ENCODE measurements around the gene BLNK. TPM values are rescaled to one million over a fixed set of nuclear protein-coding genes. Genes with fewer than 3 reads are reported as not detected.

BLNK gene
- total RNA-seq, 1 donor from 2014 or later = not detected

DNA sequence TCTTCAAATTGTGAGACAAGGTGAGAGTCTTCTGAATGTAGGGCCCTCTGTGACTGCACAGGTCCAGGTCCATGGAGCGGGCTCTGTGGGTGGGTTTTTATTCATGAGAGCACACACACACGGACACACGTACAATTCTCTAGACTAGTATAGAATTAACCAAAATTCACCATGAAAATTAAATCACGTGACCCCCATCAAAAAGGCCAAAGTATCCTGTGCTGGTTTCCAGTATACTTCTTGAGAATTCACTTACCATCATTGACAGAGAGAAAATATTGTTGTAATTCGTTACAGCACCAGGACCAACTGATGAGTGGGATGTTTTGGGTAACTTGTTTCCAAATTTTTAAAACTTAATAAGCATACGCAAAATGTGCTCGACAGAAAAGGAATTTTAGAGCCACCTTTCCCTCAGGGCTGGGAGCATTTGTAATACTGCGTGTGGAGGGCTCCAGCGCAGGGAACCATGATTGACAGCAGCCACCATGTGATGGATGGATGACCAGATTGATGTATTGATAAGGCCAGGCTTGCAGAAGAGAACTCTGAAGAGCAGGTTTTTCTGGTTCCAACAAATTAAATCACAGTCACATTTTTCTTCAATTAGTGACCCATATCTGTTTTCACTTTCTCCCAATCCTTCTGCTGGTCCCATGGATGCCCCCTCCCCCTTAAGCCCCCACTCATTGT, 18.0 kb upstream of the BLNK start:
- Mint-ChIP-seq H3K27ac (ENCODE audit: unreplicated experiment) (no peak overlapping the region), H3K27me3 (ENCODE audit: unreplicated experiment) (no peaks in the 10 kb centered on the region), H3K4me1 (ENCODE audit: low read depth, unreplicated experiment) (peaks cover 3% of the 10 kb centered on the region), H3K4me3 (ENCODE audit: unreplicated experiment) (no peak overlapping the region), H3K9me3 (ENCODE audit: unreplicated experiment) (no peaks in the 10 kb centered on the region), H3K36me3 (ENCODE audit: unreplicated experiment) (no peaks in the 10 kb centered on the region)
- TF ChIP-seq, protein P1, sequence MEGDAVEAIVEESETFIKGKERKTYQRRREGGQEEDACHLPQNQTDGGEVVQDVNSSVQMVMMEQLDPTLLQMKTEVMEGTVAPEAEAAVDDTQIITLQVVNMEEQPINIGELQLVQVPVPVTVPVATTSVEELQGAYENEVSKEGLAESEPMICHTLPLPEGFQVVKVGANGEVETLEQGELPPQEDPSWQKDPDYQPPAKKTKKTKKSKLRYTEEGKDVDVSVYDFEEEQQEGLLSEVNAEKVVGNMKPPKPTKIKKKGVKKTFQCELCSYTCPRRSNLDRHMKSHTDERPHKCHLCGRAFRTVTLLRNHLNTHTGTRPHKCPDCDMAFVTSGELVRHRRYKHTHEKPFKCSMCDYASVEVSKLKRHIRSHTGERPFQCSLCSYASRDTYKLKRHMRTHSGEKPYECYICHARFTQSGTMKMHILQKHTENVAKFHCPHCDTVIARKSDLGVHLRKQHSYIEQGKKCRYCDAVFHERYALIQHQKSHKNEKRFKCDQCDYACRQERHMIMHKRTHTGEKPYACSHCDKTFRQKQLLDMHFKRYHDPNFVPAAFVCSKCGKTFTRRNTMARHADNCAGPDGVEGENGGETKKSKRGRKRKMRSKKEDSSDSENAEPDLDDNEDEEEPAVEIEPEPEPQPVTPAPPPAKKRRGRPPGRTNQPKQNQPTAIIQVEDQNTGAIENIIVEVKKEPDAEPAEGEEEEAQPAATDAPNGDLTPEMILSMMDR (IDR thresholded peaks at IDR 0.05; ENCODE audit: partially characterized antibody, unreplicated experiment) = no peak
- DNase-seq = no peak

DNA sequence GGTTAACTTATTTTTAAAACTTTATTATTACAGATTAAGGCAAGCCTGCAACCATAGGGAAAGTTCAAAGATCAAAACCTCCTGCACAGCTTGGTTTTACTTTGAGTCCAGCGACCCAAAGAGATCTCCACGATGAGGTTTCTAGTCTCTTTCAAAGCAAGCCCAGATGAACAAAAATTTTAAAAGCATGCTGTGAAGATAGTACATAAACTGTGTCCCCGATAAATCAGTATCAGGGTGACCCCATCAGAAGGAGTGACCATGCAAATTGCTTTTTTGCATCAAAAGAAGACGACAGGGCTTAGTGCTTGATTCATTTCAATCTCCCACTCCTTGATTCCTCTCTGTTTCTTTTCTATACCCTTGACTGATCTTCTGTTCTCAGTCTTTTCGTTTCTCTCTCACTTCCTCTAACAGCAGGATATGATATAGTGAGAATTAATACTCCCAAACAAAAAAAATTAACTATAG, 16.8 kb upstream of the BLNK start:
- H3K4me1 Mint-ChIP-seq (ENCODE audit: low read depth, unreplicated experiment) = no peaks in the 10 kb centered on the region
- H3K27ac Mint-ChIP-seq (ENCODE audit: unreplicated experiment) = no peak overlapping the region
- H3K36me3 Mint-ChIP-seq (ENCODE audit: unreplicated experiment) = no peaks in the 10 kb centered on the region
- DNase-seq = no peak
- H3K4me3 Mint-ChIP-seq (ENCODE audit: unreplicated experiment) = no peak overlapping the region
- H3K27me3 Mint-ChIP-seq (ENCODE audit: unreplicated experiment) = no peaks in the 10 kb centered on the region
- TF ChIP-seq, protein P1 (IDR thresholded peaks at IDR 0.05; ENCODE audit: partially characterized antibody, unreplicated experiment) = no peak
- no peaks in the 10 kb centered on the region for H3K9me3 Mint-ChIP-seq (ENCODE audit: unreplicated experiment)

DNA sequence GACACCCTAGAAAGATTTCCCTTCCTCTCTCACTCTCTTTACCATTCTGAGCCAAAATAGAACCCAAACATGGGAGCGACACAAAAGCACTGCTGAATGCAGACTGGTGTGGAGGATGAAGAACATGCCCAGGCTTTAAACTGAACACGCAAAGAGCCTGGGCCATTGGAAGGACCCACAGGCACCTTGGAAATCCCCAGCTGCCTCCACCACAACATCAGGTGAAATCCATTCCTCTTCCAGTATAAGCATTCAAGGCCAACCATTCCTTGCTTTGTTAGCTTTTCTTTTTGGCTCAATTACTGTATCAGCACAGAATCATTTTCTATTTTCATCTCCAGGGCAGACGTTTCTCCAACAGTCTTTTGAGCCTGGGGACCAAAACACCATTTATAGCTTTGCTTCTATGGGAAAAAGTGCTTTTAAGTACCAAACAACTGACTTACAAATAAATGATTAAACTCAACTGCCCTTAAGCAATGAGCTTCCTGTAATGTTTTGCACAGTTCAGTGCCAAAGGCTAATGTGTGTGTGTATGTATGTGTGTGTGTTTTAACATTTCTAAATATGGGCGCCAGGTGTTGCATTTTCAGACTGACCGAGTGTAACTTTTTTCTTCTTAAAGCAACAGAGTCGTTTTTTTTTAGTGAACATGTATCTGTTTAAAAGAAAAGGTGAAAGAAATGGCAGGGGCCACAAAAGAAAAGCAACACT, 16.2 kb upstream of the BLNK start:
- Mint-ChIP-seq H3K9me3 (ENCODE audit: unreplicated experiment) (no peaks in the 10 kb centered on the region), H3K27me3 (ENCODE audit: unreplicated experiment) (no peaks in the 10 kb centered on the region), H3K4me1 (ENCODE audit: low read depth, unreplicated experiment) (no peaks in the 10 kb centered on the region), H3K27ac (ENCODE audit: unreplicated experiment) (no peak overlapping the region), H3K4me3 (ENCODE audit: unreplicated experiment) (no peak overlapping the region), H3K36me3 (ENCODE audit: unreplicated experiment) (no peaks in the 10 kb centered on the region)
- no peak for DNase-seq
- TF ChIP-seq, protein P1 (IDR thresholded peaks at IDR 0.05; ENCODE audit: partially characterized antibody, unreplicated experiment) = no peak

DNA sequence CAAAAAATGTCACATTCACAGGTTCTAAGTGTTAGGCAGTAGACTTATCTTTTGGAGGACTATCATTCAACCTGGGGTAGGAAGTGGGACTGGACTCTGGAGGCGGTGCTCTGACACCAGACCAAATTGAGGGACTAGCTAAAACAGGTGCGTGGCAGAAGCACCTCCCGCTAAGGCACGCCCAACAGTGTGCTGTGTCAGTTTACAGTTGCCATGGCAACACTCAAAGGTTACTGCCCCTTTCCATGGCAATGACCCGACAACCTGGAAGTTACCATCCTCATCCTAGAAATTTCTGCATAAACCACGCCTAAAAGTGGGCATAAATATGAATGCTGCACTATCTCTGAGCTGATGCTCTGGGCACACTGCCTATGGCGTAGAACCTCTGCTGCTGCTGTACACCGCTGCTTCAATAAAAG, 14.0 kb upstream of the BLNK start:
- TF ChIP-seq, protein P1 (IDR thresholded peaks at IDR 0.05; ENCODE audit: partially characterized antibody, unreplicated experiment) = no peak
- Mint-ChIP-seq H3K9me3 (ENCODE audit: unreplicated experiment) (no peaks in the 10 kb centered on the region), H3K4me3 (ENCODE audit: unreplicated experiment) (no peak overlapping the region), H3K36me3 (ENCODE audit: unreplicated experiment) (no peaks in the 10 kb centered on the region), H3K27me3 (ENCODE audit: unreplicated experiment) (no peaks in the 10 kb centered on the region), H3K4me1 (ENCODE audit: low read depth, unreplicated experiment) (no peaks in the 10 kb centered on the region), H3K27ac (ENCODE audit: unreplicated experiment) (no peak overlapping the region)
- no peak for DNase-seq

DNA sequence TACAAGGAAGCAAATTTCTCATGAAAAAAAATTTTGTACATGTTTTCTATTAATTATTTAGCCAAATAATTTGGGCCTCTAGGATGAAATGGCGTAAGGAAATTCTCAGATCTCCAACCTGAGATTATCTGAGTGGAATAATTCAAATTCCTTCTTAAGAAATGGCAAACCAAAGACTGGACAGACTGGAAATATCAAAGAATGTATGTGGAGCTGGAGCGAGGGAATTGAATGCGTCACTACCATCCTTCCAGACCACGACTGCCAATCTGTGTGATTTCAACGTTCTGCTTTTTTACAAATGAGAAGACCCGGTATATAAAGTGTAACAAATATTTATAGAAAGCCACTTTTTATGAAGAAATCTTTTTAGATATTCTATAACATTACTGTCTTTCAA, 12.4 kb upstream of the BLNK start:
- Mint-ChIP-seq H3K9me3 (ENCODE audit: unreplicated experiment) (no peaks in the 10 kb centered on the region), H3K36me3 (ENCODE audit: unreplicated experiment) (no peaks in the 10 kb centered on the region), H3K27ac (ENCODE audit: unreplicated experiment) (no peak overlapping the region), H3K27me3 (ENCODE audit: unreplicated experiment) (no peaks in the 10 kb centered on the region), H3K4me3 (ENCODE audit: unreplicated experiment) (no peak overlapping the region), H3K4me1 (ENCODE audit: low read depth, unreplicated experiment) (no peaks in the 10 kb centered on the region)
- TF ChIP-seq, protein P1 (IDR thresholded peaks at IDR 0.05; ENCODE audit: partially characterized antibody, unreplicated experiment) = no peak
- DNase-seq = no peak

Measured in glutamatergic neuron (in vitro differentiated cells).